HepG2 (cell line): Measurements from ENCODE around the gene CLPSL2. TPM values are rescaled to one million over a fixed set of nuclear protein-coding genes. Genes with fewer than 3 reads are reported as not detected.

Experiments used
- CENPT ChIP-seq: sonication (generic); formaldehyde crosslinking; IDR thresholded peaks from 2 replicates; pipeline ENCODE4 v1.8.0; 2022; ENCODE audit warnings: low read depth, mild to moderate bottlenecking, moderate library complexity, missing genetic modification reagents
- KDM3A ChIP-seq: IDR thresholded peaks from 2 replicates; pipeline ENCODE4 v1.6.1; 2018; ENCODE audit warnings: low read depth, missing compliant biosample characterization
- PCBP1 ChIP-seq: fragments of 200-400 bp; formaldehyde crosslinking; IDR thresholded peaks from 2 replicates; pipeline ENCODE4 v1.6.1; 2017; ENCODE audit warnings: mild to moderate bottlenecking, low read depth, low read length, borderline replicate concordance
- PCBP2 ChIP-seq: fragments of 200-400 bp; formaldehyde crosslinking; optimal IDR thresholded peaks from 2 replicates; pipeline ENCODE3; 2018; ENCODE audit warnings: low read length, low read depth; ENCODE audit not compliant: poor library complexity, severe bottlenecking
- RXRA ChIP-seq: sonication (generic); formaldehyde crosslinking; IDR thresholded peaks from 2 replicates; pipeline ENCODE4 v1.5.1; 2020; ENCODE audit warnings: missing genetic modification reagents
- SAFB2 ChIP-seq: sonication (generic); formaldehyde crosslinking; IDR thresholded peaks from 2 replicates; pipeline ENCODE4 v1.5.1; 2020; ENCODE audit warnings: missing genetic modification reagents, low read depth, mild to moderate bottlenecking, borderline replicate concordance
- ZHX2 ChIP-seq, 2 experiments: sonication (generic) in 1 of 2; formaldehyde crosslinking in 1 of 2; IDR thresholded peaks; 2 replicates each; pipeline versions ENCODE4 v1.6.1 to v1.9.0; 2014 to 2022; ENCODE audit warnings: antibody characterized with exemption in 1 of 2, borderline replicate concordance in 1 of 2, inconsistent platforms in 1 of 2, low read depth in 1 of 2, missing genetic modification reagents in 1 of 2
- ZKSCAN5 ChIP-seq: sonication (generic); formaldehyde crosslinking; IDR thresholded peaks from 2 replicates; pipeline ENCODE4 v1.5.1; 2020; ENCODE audit warnings: mild to moderate bottlenecking, missing genetic modification reagents
- ZNF326 ChIP-seq: sonication (generic); formaldehyde crosslinking; IDR thresholded peaks from 2 replicates; pipeline ENCODE4 v1.4.0; 2020; ENCODE audit warnings: missing genetic modification reagents, borderline replicate concordance
- ZNF570 ChIP-seq: sonication (generic); formaldehyde crosslinking; IDR thresholded peaks from 2 replicates; pipeline ENCODE4 v1.4.0; 2020; ENCODE audit warnings: mild to moderate bottlenecking, missing genetic modification reagents, borderline replicate concordance
- ZSCAN21 ChIP-seq: sonication (generic); formaldehyde crosslinking; IDR thresholded peaks from 2 replicates; pipeline ENCODE4 v1.8.0; 2022; ENCODE audit warnings: mild to moderate bottlenecking, missing genetic modification reagents, moderate library complexity, borderline replicate concordance
- ZSCAN22 ChIP-seq: sonication (generic); formaldehyde crosslinking; IDR thresholded peaks from 2 replicates; pipeline ENCODE4 v1.4.0; 2020; ENCODE audit warnings: mild to moderate bottlenecking, missing genetic modification reagents
- polyA plus RNA-seq, 8 experiments: library from polyadenylated mRNA; depleted of rRNA in 3 of 8; stranded (reverse) in 7 of 8; unstranded in 1 of 8; fragments of >200 nt; fragmentation: Illumina TruSeq in 4 of 8; extraction: Trizol in 4 of 8; gene quantifications; 2 replicates each; pipeline versions ENCODE4 v1.2.1 to v1.2.3, GENCODE V29; 2011 to 2016; ENCODE audit warnings: low read depth in 4 of 8, missing spikeins in 1 of 8, mixed read lengths in 1 of 8; ENCODE audit not compliant: insufficient read depth in 1 of 8
- total RNA-seq, 5 experiments: library from RNA; depleted of rRNA; stranded (reverse); fragments of >200 nt; fragmentation: Illumina TruSeq; extraction: Trizol; gene quantifications; 2 replicates each; pipeline ENCODE4 v1.2.3, GENCODE V29; 2016; ENCODE audit warnings: low read depth in 1 of 5
- TF ChIP-seq, protein P1 (sequence below): sonication (generic); formaldehyde crosslinking; IDR thresholded peaks from 2 replicates; pipeline ENCODE4 v1.5.0; 2020; ENCODE audit warnings: missing genetic modification reagents
- TF ChIP-seq, protein P2 (sequence below): sonication (generic); formaldehyde crosslinking; IDR thresholded peaks from 2 replicates; pipeline ENCODE4 v1.8.0; 2022; ENCODE audit warnings: low read depth, missing genetic modification reagents
- TF ChIP-seq, protein P3 (sequence below): sonication (generic); formaldehyde crosslinking; conservative IDR thresholded peaks from 2 replicates; pipeline ENCODE4 v1.4.0; 2020; ENCODE audit warnings: missing genetic modification reagents
- TF ChIP-seq, protein P4 (sequence below): sonication (generic); formaldehyde crosslinking; IDR thresholded peaks from 2 replicates; pipeline ENCODE4 v1.4.0; 2020; ENCODE audit warnings: low read depth, mild to moderate bottlenecking, missing genetic modification reagents

CLPSL2 gene
- total and polyA plus RNA-seq, 2 of the 13 experiments (the other 11 are each of a cell fraction or from before 2014, with no cell fraction given), result not detected

DNA sequence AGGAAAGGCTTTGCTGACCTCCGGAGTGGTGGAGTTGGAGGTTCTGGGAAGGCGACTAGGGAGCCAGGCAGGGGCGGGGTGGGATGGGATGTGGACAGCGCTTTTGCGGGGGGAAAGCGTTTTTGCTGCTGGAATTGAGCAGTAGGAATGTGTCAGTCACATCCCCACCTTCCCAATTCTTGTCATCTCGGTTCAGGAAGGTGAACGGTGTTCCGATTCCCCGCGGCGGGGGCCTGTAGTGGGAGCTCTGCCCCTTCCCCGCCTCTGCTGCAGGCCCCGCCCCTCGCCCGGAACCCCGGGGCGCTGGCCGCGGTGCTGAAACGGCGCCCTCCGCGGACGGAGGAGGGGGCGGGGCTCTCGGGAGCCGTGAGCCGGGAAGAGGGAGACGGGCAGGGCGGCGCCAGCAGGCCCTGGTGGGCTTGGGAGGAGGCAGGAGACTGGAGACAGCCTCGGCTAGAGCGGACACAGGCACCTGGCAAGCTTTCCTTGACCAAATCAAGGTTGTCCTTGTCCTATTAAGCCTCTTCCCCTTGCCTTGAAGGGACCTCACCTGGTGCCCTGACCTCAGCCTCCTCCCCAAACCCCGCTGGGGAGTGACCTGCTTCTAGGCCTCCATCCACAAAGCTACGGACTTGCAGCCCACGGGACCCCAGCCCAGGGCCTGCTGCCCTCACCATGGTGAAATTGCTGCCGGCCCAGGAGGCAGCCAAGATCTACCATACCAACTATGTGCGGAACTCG is 28.8 kb downstream of the CLPSL2 start, which contains the start of gene LHFPL5 (continued):
- TF ChIP-seq ZHX2 (IDR thresholded peaks at IDR 0.05; ENCODE audit: low read depth), result no peak
- peak; percentile 98 for TF ChIP-seq ZHX2 (CRISPR knock-in tag; IDR thresholded peaks at IDR 0.05; ENCODE audit: borderline replicate concordance)
- TF ChIP-seq RXRA (CRISPR knock-in tag), result peak; percentile 73; the same call in 1 of the 2 replicates
- TF ChIP-seq, protein P1, sequence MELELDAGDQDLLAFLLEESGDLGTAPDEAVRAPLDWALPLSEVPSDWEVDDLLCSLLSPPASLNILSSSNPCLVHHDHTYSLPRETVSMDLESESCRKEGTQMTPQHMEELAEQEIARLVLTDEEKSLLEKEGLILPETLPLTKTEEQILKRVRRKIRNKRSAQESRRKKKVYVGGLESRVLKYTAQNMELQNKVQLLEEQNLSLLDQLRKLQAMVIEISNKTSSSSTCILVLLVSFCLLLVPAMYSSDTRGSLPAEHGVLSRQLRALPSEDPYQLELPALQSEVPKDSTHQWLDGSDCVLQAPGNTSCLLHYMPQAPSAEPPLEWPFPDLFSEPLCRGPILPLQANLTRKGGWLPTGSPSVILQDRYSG (CRISPR knock-in tag), result peak; percentile 98
- TF ChIP-seq SAFB2 (CRISPR knock-in tag), result peak; percentile 98
- TF ChIP-seq, protein P2, sequence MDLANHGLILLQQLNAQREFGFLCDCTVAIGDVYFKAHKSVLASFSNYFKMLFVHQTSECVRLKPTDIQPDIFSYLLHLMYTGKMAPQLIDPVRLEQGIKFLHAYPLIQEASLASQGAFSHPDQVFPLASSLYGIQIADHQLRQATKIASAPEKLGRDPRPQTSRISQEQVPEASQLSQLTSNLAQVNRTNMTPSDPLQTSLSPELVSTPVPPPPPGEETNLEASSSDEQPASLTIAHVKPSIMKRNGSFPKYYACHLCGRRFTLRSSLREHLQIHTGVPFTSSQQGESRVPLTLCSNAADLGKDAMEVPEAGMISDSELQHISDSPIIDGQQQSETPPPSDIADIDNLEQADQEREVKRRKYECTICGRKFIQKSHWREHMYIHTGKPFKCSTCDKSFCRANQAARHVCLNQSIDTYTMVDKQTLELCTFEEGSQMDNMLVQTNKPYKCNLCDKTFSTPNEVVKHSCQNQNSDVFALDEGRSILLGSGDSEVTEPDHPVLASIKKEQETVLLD (CRISPR knock-in tag), result peak; percentile 92
- TF ChIP-seq ZNF570 (CRISPR knock-in tag), result peak; percentile 94; the same call in 1 of the 2 replicates
- TF ChIP-seq ZSCAN22 (CRISPR knock-in tag), result peak; percentile 79; the same call in 1 of the 2 replicates
- TF ChIP-seq, protein P3, sequence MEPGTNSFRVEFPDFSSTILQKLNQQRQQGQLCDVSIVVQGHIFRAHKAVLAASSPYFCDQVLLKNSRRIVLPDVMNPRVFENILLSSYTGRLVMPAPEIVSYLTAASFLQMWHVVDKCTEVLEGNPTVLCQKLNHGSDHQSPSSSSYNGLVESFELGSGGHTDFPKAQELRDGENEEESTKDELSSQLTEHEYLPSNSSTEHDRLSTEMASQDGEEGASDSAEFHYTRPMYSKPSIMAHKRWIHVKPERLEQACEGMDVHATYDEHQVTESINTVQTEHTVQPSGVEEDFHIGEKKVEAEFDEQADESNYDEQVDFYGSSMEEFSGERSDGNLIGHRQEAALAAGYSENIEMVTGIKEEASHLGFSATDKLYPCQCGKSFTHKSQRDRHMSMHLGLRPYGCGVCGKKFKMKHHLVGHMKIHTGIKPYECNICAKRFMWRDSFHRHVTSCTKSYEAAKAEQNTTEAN, result peak; percentile 95
- TF ChIP-seq, protein P4, sequence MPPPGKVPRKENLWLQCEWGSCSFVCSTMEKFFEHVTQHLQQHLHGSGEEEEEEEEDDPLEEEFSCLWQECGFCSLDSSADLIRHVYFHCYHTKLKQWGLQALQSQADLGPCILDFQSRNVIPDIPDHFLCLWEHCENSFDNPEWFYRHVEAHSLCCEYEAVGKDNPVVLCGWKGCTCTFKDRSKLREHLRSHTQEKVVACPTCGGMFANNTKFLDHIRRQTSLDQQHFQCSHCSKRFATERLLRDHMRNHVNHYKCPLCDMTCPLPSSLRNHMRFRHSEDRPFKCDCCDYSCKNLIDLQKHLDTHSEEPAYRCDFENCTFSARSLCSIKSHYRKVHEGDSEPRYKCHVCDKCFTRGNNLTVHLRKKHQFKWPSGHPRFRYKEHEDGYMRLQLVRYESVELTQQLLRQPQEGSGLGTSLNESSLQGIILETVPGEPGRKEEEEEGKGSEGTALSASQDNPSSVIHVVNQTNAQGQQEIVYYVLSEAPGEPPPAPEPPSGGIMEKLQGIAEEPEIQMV (CRISPR knock-in tag), result peak; percentile 94; the same call in 1 of the 2 replicates
- no peak for TF ChIP-seq ZKSCAN5
- no peak for TF ChIP-seq PCBP1
- TF ChIP-seq KDM3A, result peak; percentile 98
- TF ChIP-seq ZSCAN21 (CRISPR knock-in tag), result peak; percentile 98
- TF ChIP-seq ZNF326, result peak; percentile 80; the same call in 1 of the 2 replicates
- no peak for TF ChIP-seq PCBP2
- TF ChIP-seq CENPT, result no peak; the same call in 1 of the 2 replicates
